Activated CD4-positive, alpha-beta T cell treated with anti-CD3 and anti-CD28 coated beads for 1 hour (primary cell): ENCODE data around the gene CATSPER4.
A peak's percentile ranks its signal among the peaks of the same experiment; 100 is the strongest.
"Not testable (repeated sequence)": the region's sequence is repeated elsewhere in the genome, so short reads cannot be mapped to it uniquely, and the experiment has no call there.

Experiments
- DNase-seq: peaks from one replicate; pipeline ENCODE4 v3.0.0-alpha.2; 2020

The CATSPER4 gene

GRCh38 chr1:26197301-26197700, 6.9 kb downstream of the CATSPER4 start:
- no peak for DNase-seq

GRCh38 chr1:26197813-26198212, 7.4 kb downstream of the CATSPER4 start:
- DNase-seq: no peak

- no peak for DNase-seq
These were observed 10.0 kb downstream of the CATSPER4 start for GRCh38 chr1:26200413-26200812.

- no peak for DNase-seq
These were observed 13.4 kb downstream of the CATSPER4 start for GRCh38 chr1:26203642-26204318.

GRCh38 chr1:26210147-26210870, 19.9 kb downstream of the CATSPER4 start:
- DNase-seq: no peak

GRCh38 chr1:26212726-26213125, 22.3 kb downstream of the CATSPER4 start:
- no peak for DNase-seq

- DNase-seq: no peak
These were observed 23.0 kb downstream of the CATSPER4 start for GRCh38 chr1:26213335-26213905.

- DNase-seq: no peak
These were observed 24.8 kb downstream of the CATSPER4 start for GRCh38 chr1:26215246-26215645.

GRCh38 chr1:26218906-26219494, 28.6 kb downstream of the CATSPER4 start:
- no peak for DNase-seq

- DNase-seq: no peak
These were observed 30.0 kb downstream of the CATSPER4 start for GRCh38 chr1:26220199-26220912.

- no peak for DNase-seq
These were observed 30.7 kb downstream of the CATSPER4 start for GRCh38 chr1:26221094-26221493.

- DNase-seq: no peak
These were observed 34.2 kb downstream of the CATSPER4 start for GRCh38 chr1:26224606-26225005.

GRCh38 chr1:26225033-26225831, 34.8 kb downstream of the CATSPER4 start:
- DNase-seq: no peak

- not testable (repeated sequence) for DNase-seq
These were observed 40.3 kb downstream of the CATSPER4 start for GRCh38 chr1:26230682-26231081.

- DNase-seq: peak; percentile 98
These were observed 43.7 kb downstream of the CATSPER4 start, which contains the start of gene CEP85 for GRCh38 chr1:26233903-26234643. TSS of gene CEP85 (plus strand) at chr1:26234200. CDS start at chr1:26239784, 5,584 bp downstream.

- DNase-seq: no peak
These were observed 44.4 kb downstream of the CATSPER4 start for GRCh38 chr1:26234644-26235370.

GRCh38 chr1:26237230-26237966, 47.0 kb downstream of the CATSPER4 start:
- no peak for DNase-seq

GRCh38 chr1:26239936-26240335, 49.5 kb downstream of the CATSPER4 start:
- DNase-seq: no peak
